ENCODE measurements around the gene SLC19A1. TPM values are rescaled to one million over a fixed set of nuclear protein-coding genes. Genes with fewer than 3 reads are reported as not detected.

SLC19A1 gene
- total and polyA plus RNA-seq, 7 donors: 1.4 to 3.8 (median 2.3) TPM

DNA sequence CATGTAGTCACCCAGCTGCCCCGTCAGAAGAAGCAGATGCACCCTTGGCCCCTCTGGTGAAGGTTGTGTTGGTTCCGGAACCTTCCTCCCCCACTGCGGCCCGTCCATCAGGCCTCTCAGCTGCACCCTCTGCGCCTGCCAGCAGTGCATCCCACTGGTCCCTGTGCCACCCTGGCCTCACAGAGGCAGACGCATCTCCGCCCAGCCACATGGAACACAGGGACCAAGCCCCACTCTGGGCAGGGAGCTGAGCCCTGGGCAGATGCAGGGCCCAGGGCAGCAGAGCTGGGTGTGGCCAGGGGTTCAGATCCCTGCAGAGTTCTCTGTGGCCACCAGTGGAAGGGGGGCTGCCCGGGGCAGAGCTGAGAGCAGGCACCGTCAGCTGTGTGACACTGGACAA is 50.6 kb downstream of the SLC19A1 start:
- TF ChIP-seq, protein P1, sequence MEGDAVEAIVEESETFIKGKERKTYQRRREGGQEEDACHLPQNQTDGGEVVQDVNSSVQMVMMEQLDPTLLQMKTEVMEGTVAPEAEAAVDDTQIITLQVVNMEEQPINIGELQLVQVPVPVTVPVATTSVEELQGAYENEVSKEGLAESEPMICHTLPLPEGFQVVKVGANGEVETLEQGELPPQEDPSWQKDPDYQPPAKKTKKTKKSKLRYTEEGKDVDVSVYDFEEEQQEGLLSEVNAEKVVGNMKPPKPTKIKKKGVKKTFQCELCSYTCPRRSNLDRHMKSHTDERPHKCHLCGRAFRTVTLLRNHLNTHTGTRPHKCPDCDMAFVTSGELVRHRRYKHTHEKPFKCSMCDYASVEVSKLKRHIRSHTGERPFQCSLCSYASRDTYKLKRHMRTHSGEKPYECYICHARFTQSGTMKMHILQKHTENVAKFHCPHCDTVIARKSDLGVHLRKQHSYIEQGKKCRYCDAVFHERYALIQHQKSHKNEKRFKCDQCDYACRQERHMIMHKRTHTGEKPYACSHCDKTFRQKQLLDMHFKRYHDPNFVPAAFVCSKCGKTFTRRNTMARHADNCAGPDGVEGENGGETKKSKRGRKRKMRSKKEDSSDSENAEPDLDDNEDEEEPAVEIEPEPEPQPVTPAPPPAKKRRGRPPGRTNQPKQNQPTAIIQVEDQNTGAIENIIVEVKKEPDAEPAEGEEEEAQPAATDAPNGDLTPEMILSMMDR (IDR thresholded peaks at IDR 0.05): no peak
- Histone ChIP-seq H3K9me3 (no peaks in the 10 kb centered on the region), H3K4me1 (no peaks in the 10 kb centered on the region), H3K27ac (no peak overlapping the region), H3K4me3 (no peak overlapping the region), H3K27me3 (ENCODE audit: insufficient read depth in 3 of 3, low read length in 2 of 3) (no peaks in the 10 kb centered on the region), H3K36me3 (ENCODE audit: insufficient read depth in 1 of 2, low read depth in 1 of 2) (peaks cover 0 to 5% of the 10 kb centered on the region in 2 donors)
- WGBS, 3 donors: 88 to 94% (median 91%) methylated on average over 9 of the region's 9 CpGs
- intact Hi-C loops (cut with DNase I): no loop called here
- DNase-seq (no peak), ATAC-seq (no peak)

DNA sequence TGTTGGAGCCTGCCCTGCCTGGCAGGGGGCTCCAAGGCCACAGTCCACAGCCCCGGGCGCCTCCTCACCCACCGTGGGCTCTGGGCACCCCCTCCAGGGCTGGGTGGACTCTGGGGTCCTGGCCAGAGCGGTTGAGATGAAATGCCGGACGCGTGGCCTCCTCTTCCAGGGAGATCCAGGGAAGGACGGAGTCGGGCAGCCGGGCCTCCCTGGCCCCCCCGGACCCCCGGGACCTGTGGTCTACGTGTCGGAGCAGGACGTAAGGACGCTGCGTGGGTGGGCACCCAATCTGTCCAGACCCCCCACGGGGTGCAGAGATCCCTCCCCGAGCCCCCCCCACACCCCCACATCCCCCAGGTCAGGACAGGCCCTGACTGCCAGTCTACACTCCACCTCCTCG is 51.2 kb downstream of the SLC19A1 start:
- ATAC-seq (no peak), DNase-seq (no peak)
- intact Hi-C loops (cut with DNase I): no loop called here
- H3K9me3 ChIP-seq: no peaks in the 10 kb centered on the region
- H3K4me3 ChIP-seq: no peak overlapping the region
- H3K27ac ChIP-seq: no peak overlapping the region
- H3K27me3 ChIP-seq (ENCODE audit: insufficient read depth in 3 of 3, low read length in 2 of 3): no peaks in the 10 kb centered on the region
- peaks cover 0 to 5% of the 10 kb centered on the region in 2 donors for H3K36me3 ChIP-seq (ENCODE audit: insufficient read depth in 1 of 2, low read depth in 1 of 2)
- WGBS, 3 donors: 89 to 94% (median 92%) methylated on average over 11 to 20 of the region's 20 CpGs
- TF ChIP-seq, protein P1 (IDR thresholded peaks at IDR 0.05): no peak
- no peaks in the 10 kb centered on the region for H3K4me1 ChIP-seq

DNA sequence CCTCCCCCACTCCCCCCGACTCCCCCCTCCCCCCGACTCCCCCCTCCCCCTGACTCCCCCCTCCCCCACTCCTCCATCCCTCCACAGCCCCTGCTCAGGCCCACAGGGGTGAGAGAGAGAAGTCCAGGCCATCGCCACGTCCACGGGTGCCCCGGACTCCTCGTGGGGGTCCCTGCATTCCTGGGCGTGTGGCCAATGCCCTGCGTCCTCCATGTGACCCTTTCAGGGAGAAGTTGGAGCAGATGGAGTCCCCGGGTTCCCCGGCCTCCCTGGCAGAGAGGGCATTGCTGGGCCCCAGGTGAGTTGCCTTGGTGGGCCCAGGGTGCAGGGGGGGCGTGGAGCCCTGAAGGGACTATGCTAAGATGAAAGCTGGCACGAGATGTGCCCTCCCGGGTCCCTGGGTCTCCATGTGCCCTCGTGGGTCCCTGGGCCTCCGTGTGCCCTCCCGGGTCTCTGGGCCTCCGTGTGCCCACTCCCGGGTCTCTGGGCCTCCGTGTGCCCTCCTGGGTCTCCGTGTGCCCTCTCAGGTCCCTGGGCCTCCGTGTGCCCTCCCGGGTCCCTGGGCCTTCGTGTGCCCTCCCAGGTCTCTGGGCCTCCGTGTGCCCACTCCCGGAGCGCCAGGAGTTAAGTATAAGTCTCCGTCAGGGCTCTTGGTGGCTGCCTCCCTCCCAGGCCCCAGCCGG is 52.0 kb downstream of the SLC19A1 start:
- Histone ChIP-seq H3K9me3 (no peaks in the 10 kb centered on the region), H3K4me3 (no peak overlapping the region), H3K4me1 (no peaks in the 10 kb centered on the region), H3K27ac (no peak overlapping the region), H3K27me3 (ENCODE audit: insufficient read depth in 3 of 3, low read length in 2 of 3) (no peaks in the 10 kb centered on the region), H3K36me3 (ENCODE audit: insufficient read depth in 1 of 2, low read depth in 1 of 2) (no peaks in the 10 kb centered on the region)
- 69 to 83% (median 81%) methylated on average over 21 to 27 of the region's 29 CpGs for WGBS, 3 donors
- intact Hi-C loops (cut with DNase I): no loop called here
- ATAC-seq (no peak), DNase-seq (no peak)
- TF ChIP-seq, protein P1 (IDR thresholded peaks at IDR 0.05): no peak

DNA sequence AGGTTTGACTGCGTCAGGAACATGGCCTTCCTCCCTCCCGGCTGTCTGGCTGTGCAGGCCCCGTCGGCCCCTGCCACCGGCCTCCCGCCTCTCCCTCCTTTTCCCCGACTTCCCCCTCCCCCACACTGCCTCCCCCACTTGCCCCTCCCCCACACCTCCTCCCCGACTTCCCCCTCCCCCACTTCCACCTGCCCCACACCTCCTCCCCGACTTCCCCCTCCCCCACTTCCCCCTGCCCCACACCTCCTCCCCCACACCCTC is 52.6 kb downstream of the SLC19A1 start:
- no peaks in the 10 kb centered on the region for H3K36me3 ChIP-seq (ENCODE audit: insufficient read depth in 1 of 2, low read depth in 1 of 2)
- ATAC-seq: no peak
- intact Hi-C loops (cut with DNase I): no loop called here

More for the DNA sequence above, 52.6 kb downstream of the SLC19A1 start:
- WGBS, 3 donors: 57 to 81% (median 73%) methylated on average over 3 to 9 of the region's 9 CpGs
- Histone ChIP-seq H3K4me1 (no peaks in the 10 kb centered on the region), H3K27me3 (ENCODE audit: insufficient read depth in 3 of 3, low read length in 2 of 3) (no peaks in the 10 kb centered on the region), H3K9me3 (no peaks in the 10 kb centered on the region), H3K27ac (no peak overlapping the region), H3K4me3 (no peak overlapping the region)
- TF ChIP-seq, protein P1 (IDR thresholded peaks at IDR 0.05): no peak
- no peak for DNase-seq
